Panc1 (cell line): Measurements from ENCODE around the gene CEP250.

Experiments used
- POLR2AphosphoS5 ChIP-seq: IDR thresholded peaks from 2 replicates; pipeline ENCODE4 v1.6.1; 2012; ENCODE audit warnings: mild to moderate bottlenecking, low read depth, low read length, moderate library complexity
- SIN3A ChIP-seq: IDR thresholded peaks from 2 replicates; pipeline ENCODE4 v1.6.1; 2012; ENCODE audit warnings: low read depth, mild to moderate bottlenecking, low read length, moderate library complexity, borderline replicate concordance; ENCODE audit not compliant: insufficient read depth
- TCF7L2 ChIP-seq: IDR thresholded peaks from 2 replicates; pipeline ENCODE4 v1.6.1; 2011; ENCODE audit warnings: mild to moderate bottlenecking, low read depth, low read length, inconsistent platforms
- TF ChIP-seq, protein P1 (sequence below): fragments of 450-650 bp; IDR thresholded peaks from 2 replicates; pipeline ENCODE4 v1.5.1; 2017; ENCODE audit warnings: mild to moderate bottlenecking
- TF ChIP-seq, protein P2 (sequence below), 2 experiments: IDR thresholded peaks; 2 replicates each; pipeline ENCODE4 v1.6.1; 2011 to 2012; ENCODE audit warnings: low read depth in 2 of 2, control low read depth in 1 of 2, low read length in 1 of 2, mild to moderate bottlenecking in 1 of 2, moderate library complexity in 1 of 2; ENCODE audit not compliant: insufficient read depth in 1 of 2

DNA sequence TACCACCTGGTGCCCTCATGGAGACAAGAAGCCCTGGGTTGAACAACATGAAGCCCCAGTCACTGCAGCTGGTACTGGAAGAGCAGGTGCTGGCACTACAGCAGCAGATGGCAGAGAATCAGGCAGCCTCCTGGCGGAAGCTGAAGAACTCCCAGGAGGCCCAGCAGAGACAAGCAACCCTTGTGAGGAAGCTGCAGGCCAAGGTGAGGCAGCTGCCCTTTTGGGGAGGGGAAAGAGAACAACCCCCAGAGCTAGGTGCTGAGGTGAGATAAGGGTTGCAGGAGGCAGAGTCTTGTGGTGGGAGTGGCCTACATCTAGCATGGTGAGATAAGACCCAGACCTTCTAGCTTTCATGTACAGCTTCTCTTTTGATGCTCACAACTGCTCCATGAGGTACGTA, 7.0 kb downstream of the CEP250 start:
- TF ChIP-seq, protein P1, sequence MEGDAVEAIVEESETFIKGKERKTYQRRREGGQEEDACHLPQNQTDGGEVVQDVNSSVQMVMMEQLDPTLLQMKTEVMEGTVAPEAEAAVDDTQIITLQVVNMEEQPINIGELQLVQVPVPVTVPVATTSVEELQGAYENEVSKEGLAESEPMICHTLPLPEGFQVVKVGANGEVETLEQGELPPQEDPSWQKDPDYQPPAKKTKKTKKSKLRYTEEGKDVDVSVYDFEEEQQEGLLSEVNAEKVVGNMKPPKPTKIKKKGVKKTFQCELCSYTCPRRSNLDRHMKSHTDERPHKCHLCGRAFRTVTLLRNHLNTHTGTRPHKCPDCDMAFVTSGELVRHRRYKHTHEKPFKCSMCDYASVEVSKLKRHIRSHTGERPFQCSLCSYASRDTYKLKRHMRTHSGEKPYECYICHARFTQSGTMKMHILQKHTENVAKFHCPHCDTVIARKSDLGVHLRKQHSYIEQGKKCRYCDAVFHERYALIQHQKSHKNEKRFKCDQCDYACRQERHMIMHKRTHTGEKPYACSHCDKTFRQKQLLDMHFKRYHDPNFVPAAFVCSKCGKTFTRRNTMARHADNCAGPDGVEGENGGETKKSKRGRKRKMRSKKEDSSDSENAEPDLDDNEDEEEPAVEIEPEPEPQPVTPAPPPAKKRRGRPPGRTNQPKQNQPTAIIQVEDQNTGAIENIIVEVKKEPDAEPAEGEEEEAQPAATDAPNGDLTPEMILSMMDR = no peak
- no peak for TF ChIP-seq POLR2AphosphoS5
- TF ChIP-seq TCF7L2 = no peak
- TF ChIP-seq, protein P2, sequence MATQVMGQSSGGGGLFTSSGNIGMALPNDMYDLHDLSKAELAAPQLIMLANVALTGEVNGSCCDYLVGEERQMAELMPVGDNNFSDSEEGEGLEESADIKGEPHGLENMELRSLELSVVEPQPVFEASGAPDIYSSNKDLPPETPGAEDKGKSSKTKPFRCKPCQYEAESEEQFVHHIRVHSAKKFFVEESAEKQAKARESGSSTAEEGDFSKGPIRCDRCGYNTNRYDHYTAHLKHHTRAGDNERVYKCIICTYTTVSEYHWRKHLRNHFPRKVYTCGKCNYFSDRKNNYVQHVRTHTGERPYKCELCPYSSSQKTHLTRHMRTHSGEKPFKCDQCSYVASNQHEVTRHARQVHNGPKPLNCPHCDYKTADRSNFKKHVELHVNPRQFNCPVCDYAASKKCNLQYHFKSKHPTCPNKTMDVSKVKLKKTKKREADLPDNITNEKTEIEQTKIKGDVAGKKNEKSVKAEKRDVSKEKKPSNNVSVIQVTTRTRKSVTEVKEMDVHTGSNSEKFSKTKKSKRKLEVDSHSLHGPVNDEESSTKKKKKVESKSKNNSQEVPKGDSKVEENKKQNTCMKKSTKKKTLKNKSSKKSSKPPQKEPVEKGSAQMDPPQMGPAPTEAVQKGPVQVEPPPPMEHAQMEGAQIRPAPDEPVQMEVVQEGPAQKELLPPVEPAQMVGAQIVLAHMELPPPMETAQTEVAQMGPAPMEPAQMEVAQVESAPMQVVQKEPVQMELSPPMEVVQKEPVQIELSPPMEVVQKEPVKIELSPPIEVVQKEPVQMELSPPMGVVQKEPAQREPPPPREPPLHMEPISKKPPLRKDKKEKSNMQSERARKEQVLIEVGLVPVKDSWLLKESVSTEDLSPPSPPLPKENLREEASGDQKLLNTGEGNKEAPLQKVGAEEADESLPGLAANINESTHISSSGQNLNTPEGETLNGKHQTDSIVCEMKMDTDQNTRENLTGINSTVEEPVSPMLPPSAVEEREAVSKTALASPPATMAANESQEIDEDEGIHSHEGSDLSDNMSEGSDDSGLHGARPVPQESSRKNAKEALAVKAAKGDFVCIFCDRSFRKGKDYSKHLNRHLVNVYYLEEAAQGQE (IDR thresholded peaks at IDR 0.05; ENCODE audit: insufficient read depth in 1 of 2, low read depth in 2 of 2, low read length in 1 of 2) = no peak
- no peak for TF ChIP-seq SIN3A
